GM10266 (cell line): ENCODE data around the gene ACSS2.

Experiments used
- DNase-seq: peaks from one replicate; pipeline ENCODE4 v3.0.0; 2012; ENCODE audit errors: extremely low spot score
- CTCF ChIP-seq: IDR thresholded peaks from 2 replicates; pipeline ENCODE4 v1.5.1; 2012; ENCODE audit warnings: mild to moderate bottlenecking, low read depth; ENCODE audit not compliant: control insufficient read depth, insufficient read depth; ENCODE audit errors: missing control alignments

The ACSS2 gene

GRCh38 chr20:34916774-34917354 lies 40.5 kb downstream of the ACSS2 start:
- DNase-seq: no peak
- no peak for TF ChIP-seq CTCF

GRCh38 chr20:34920055-34920454 lies 43.6 kb downstream of the ACSS2 start:
- no peak for DNase-seq
- TF ChIP-seq CTCF: no peak

- no peak for TF ChIP-seq CTCF
- no peak for DNase-seq
Measured at GRCh38 chr20:34921436-34921835, 45.0 kb downstream of the ACSS2 start.

- no peak for TF ChIP-seq CTCF
- DNase-seq: no peak
Measured at GRCh38 chr20:34922654-34923381, 46.4 kb downstream of the ACSS2 start.

GRCh38 chr20:34923414-34923813 lies 47.0 kb downstream of the ACSS2 start:
- no peak for TF ChIP-seq CTCF
- DNase-seq: no peak

- no peak for DNase-seq
- no peak for TF ChIP-seq CTCF
Measured at GRCh38 chr20:34925341-34925740, 48.9 kb downstream of the ACSS2 start.

- TF ChIP-seq CTCF: no peak
Measured at GRCh38 chr20:34925981-34926380, 49.6 kb downstream of the ACSS2 start.

More at GRCh38 chr20:34925981-34926380, 49.6 kb downstream of the ACSS2 start:
- no peak for DNase-seq
